ENCODE data around the gene RNF125.
"Not testable (repeated sequence)": the region's sequence is repeated elsewhere in the genome, so short reads cannot be mapped to it uniquely, and the experiment has no call there.

The RNF125 gene

DNA sequence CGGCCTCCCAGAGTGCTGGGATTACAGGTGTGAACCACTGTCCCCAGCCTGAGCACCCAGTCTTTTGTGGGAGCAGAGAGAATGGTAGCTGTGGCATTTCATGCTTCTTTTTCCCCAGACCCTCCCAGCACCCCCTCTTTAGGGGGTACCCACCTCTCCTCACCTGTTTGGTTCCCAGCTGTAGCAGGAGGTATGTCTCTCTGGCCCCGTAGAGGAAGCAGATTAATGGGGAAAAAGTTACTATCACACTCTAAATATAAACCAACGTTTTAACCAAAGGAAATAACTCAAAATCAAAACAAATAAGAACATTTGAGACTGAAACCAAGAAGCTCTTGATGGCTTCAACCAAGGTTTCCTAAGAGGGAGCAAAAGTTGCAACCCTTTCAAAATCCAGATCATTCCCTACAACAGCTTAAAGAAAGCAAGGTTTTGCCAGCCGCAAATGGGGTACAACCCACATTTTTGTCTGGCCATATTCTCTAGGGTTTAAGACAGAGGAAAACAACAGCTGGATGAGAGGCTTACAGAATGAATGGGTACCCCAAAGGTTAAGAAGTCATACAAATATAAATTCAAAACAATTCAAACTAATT, 8.0 kb downstream of the RNF125 start:
- no peak for DNase-seq

DNA sequence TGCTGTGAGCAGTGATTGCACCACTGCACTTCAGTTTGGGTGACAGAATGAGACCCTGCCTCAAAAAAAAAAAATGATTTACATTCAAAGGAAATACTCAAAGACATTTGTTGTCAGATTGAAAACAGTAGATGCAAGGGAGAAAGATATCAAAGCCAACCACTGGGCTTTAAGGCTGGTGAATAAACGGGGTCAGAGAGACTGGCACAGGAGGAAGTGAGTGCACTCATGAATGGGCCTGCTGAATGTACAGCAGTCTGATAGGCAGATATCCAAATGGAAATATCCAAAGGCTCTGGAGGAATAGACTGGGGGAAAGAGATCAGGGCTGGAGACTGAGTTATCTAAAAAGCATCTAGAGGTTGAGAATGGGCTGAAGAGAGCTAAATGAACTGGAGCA, 10.9 kb downstream of the RNF125 start:
- no peak for DNase-seq

DNA sequence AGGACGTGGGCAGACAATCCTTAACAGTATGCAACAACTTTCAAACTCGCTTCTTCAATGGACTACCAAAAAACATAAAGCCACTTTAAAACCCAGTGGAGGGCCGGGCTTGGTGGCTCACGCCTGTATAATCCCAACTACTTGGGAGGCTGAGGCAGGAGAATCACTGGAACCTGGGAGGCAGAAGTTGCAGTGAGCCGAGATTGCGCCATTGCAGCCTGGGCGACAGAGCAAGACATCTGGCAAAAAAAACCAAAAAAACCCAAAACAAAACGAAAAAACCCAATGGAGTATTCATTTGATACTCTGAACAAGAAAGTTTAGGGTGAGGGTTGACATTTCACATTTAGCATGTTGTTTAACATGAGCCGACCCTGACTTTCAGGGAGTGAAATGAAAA, 14.0 kb downstream of the RNF125 start:
- DNase-seq: no peak

DNA sequence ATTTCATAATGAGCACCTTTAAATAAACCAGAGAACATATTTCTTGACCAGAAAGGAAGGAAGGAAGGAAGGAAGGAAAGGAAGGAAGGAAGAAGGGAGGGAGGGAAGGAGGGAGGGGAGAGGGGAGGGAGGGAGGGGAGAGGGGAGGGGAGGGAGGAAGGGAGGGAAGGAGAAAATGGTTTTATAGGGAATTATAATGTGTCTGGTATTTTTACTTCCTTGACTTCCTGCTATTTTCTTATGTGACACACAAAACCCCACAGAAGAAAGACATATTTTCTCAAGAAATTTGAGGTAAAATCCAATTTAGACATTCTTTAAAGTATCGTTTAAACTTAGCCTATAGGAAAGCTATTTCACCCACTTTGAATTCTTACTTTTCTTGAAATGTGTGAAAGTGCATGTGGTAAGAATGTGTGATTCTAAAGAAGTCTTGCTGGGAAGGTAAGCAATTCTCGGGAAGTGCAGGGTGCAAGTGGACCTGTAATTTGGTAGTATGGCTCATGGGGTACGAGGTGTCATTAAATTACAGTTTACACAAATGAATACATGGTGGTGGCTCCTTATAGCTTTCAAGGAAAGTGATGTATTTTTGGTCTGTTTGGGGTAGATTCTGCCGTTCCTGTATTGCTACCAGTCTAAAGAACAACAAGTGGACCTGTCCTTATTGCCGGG, 18.0 kb downstream of the RNF125 start:
- no peak for DNase-seq

DNA sequence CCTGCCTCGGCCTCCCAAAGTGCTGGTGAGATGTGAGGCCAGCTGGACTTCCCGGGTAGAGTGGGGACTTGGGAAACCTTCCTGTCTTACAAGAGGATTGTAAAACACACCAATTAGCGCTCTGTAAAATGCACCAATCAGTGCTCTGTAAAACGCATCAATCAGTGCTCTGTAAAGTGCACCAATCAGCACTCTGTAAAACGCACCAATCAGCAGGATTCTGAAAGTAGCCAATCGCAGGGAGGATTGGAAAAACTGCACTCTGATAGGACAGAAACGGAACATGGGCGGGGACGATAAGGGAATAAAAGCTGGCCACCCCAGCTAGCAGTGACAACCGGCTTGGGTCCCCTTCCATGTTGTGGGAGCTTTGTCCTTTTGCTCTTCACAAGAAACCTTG, 19.0 kb downstream of the RNF125 start:
- DNase-seq: no peak

DNA sequence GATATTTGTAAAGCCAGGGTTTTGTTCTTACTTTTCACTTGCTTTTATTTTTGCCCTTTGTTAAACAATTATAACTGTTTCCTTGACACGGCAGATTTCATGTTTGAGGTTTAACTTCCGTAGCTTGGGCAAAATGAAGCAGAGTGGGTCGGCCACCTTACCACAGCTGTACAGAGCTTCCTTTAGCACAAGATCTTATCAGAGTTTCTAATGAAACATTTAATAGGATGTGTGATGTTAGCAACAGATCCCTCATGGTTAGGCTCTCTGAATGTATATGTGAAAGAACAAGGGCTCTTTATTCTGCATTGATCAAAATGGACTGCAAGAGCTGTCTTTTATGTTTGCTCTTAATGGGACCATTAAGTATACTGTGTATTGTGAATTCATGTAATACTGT, 22.3 kb downstream of the RNF125 start:
- DNase-seq: peak; percentile 42

DNA sequence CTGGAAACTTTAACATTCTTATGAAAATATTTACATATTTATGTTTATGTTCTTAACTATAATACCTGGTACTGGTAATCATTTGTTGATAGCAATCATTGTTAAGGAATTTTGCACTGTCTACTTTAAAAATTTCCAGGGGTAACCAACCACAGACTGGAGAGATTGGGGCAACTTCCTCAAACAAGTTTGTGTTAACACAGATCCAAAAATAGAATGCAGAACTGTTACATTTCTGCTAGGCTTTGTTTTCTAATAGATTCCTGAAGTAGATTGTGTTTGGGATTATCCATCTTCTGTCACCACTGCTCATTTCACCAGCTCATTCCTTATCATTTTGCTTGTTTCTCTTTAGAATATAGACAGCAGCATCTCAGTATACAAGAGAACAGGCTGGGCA, 23.7 kb downstream of the RNF125 start:
- DNase-seq: no peak

DNA sequence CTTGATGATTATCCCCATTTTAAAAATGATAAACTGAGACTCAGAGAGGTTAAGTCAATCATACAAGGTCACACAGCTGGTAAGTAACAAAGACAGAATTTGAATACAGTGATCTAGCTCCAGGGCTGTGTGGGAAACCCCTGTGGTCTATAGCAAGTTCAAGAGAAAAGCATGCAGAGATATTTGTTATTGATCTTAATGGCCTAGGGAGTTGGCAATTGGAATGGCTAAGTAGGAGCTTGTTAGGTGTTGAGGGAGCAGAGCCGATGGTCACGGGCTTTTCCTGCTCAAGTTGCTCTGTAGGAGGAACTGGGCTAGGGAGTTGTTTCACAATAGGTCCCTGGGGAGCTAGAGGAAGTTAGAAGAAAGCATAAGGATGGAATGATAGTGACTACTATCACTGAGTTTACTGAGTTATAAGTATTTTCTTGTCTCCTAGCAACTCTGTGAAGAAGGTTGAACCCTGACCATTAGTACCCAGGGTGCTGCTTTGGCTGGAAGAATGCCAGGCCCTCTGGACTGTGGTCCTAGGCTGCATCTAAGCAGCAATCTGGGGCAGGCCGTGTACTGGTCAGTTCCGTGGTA, 30.0 kb downstream of the RNF125 start:
- DNase-seq: peak; percentile 12

DNA sequence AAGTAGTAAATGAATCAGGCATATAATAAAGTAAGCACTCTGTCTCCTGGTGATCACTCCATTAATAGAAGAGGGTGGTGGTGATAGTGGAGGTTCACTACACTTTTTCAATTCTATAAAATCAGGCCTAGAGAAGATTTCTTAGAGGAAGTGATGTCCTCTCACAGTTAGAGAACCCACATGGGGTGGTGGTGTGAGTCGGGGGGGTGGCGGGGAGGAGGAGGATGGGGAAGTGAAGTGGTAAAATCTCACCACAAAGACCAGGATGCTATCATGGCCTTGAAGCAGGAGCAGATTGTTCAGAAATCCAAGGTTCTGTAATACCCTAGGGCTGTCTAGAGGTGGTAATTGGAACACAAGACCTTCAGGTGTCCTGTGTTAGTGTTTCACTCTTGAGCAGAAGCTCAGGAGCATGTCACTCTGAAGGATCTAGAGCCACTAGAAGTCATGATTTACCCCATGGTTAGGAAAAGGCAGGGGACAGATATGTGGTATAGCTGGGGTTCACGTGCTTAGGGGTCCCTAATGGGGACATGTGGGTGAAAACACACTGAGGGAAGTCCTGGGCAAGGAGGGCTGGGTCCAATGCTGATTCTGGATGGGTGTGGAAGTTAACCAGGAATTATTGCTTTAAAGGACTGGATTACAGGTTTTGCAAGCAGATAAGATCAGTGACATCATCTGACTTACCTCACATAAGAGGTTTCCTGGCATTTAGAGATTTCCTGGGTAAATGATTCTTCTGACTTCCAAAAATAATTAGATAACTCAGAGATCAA, 31.0 kb downstream of the RNF125 start:
- peak; percentile 60 for DNase-seq

DNA sequence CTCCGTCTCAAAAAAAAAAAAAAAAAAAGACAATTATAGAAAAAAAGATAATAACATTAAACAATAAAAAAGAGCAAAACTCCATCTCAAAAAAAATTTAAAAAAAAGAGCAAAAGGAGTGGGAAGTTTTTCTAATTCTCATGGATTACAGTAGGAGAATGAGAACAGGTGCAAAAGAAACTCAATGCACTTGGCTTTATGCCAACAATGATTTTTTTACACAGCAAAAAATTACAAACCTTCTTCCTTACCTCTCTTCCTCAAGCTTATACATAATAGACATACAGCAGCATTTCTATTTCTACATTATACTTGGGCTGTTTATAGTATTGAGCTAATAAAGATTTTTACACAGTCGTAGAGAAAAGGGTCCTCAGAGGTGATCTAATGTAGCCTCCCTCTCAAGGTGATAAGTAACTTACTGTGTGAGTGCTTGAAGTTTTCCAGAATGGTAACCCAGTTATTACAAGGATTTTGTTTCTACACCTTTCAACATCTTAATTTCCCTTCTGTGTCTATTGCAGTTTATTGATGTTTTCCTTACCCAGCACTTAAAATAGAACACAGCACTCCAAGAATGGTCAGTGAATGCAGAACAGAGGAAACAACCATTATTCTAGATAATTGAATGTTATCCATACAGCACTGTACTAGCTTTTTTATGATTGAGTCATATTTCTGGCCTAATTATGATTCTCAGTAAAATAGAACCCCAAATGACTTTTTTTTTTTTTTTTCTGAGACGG, 38.2 kb downstream of the RNF125 start:
- no peak for DNase-seq

DNA sequence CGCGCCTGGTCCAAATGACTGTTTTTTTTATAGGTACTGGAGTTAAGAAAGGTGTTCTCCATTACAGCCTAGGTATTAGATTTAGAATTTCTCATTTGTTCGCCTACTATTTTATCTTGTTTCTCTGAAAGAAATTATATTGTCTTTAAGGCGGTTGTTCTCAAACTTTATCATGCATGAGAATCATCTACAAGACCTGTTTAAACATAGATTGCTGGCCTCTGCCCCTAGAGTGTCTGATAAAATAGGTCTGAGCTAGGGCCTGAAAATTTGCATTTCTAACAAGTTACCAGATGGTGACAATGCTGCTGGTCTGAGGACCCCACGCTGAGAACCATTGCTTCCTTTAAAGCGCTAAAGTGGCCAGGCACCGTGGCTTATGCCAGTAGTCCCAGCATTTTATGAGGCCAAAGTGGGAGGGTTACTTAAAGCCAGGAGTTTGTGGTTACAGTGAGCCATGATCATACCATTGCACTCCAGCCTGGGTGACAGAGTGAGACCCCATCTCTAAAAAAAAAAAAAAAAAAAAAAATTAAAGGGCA, 39.1 kb downstream of the RNF125 start:
- DNase-seq: no peak

DNA sequence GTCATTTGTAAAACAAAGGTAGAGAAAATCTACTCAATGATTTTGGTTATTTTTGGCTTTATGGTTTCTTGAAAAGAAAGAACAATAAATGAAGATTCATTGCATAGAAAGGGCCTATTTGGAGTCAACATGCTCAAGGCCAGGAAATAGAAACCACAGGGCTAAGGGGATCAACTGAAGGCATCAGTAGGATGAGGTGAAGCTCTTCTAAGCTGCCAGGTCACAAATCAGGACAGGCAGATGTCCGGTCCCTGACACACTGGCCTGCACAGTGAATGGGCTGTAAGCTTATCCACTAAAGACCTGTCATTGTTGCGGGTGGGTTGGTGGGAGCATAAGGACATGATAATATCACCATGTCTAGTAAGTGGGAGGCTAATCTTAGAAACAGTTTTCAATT, 41.4 kb downstream of the RNF125 start:
- DNase-seq: no peak

DNA sequence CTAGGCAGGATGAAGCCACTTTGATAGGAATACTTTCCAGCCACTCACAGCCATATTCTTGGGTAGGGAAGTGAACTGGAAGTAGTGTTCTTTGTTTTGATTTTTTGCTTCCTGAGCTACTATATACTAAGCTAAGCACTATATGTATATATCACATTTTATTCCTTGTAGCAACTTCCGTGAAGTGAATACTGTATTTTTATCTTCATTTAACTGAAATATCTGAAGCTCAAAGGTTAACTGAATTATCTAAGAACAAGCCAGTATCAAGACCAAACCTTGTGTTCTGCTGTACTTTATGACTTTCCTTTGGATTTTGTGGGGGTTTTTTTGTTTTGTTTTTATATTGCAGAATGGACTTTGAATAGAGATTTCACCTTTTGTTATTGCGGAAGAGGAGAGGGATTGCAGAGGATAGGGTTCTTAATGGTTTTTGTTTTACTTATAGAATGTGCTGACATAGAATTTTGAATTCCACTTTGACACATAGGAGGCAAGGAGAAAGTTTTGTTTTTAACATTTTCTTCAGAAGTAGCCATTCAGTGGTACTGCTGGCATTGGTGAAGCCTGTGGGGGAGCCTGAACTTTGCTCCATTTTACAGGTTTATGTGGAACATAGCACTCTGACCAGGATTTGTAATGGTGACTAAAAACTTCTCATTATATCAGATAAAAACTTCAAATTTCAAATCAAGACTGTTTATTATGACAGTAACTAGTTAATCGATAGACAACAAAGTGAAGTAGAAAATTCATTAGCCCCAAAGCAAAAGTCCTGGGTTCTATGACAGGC, 48.9 kb downstream of the RNF125 start:
- DNase-seq: no peak

DNA sequence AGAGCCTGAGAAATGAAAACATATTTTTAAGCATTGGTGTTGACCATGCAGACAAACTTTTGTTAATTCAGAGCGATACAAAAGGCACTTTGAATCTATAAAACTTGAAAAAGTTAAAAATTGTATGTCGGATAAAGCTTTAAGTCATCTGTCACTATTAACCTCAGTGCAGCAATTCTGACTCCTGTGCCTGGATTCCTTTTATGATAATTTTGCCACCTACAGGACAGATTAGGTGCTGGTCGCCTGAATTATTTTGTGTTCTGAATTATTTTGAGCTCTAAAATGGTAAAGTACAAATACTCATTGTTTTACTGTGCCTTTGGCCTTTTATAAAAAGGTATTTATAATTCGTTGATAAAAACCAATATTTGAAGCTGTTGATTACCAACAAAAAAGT, 53.7 kb downstream of the RNF125 start:
- DNase-seq: no peak

DNA sequence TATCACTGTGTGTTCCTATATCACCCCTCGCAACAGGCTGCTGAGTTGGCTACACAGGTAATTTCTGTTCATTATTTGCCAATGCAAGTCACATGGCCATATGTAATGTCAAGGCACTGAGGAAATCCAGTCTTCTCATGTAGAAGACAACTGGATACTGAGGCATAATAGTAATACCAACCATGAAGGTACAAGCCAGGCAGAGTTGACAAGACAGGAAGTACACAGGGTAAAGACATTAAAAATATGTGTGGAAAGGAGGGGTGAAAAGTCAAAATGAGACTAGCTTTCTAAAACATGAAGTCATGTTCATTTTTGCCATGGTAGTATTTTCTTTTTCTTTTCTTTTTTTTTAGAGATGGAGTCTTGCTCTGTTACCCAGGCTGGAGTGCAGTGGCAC, 55.6 kb downstream of the RNF125 start:
- DNase-seq: no peak

DNA sequence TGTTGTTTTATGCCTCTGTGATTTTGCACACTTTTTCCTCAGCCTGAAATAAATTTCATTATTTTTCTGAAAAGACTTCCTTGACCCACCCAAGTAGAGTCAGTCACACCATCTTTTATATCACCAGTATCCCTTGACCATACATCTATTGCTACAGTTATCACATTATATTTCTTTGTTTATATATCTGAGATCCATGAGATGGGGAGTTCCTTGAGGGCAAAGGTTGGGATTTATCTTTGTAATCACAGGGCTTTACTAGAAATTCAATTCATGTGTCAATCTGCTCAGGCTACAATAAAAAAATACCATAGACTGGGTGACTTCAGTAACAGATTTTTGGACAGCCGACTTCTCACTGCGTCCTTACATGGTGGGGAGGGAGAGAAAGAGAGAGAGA, 60.2 kb downstream of the RNF125 start:
- no peak for DNase-seq

DNA sequence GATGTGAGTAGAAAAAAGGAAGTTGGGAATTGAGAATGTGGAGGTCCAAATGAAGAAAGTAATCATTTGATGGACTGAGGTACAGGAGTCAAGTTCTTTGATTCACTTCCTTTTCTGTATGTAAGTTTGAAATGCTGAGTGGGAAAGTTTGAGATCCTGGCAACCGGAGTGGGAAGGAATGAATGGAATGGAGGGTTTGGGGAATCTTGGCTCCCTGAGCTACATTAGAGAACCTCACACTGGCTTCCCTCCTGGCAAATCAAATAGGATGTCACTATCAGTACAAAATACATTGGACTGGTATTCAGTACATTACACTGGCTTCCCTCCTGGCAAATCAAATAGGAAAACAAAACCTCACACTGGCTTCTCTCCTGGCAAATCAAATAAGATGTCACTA, 63.3 kb downstream of the RNF125 start:
- DNase-seq: no peak

DNA sequence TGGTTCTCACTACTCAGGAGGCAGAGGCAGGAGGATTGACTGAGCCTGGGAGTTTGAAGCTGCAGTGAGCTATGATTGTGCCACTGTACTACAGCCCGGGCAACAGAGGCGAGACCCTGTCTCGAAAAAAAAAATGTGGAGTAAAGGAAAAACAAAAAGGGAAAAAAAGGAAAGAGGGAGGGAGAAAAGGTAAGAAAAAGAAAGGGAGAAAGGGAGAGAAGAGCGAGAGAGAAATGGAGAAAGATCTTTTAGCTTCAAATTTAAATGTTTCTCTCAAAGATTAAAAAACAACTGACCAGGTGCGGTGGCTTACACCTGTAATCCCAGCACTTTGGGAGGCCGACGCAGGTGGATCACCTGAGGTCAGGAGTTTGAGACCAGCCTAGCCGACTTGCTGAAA, 65.2 kb downstream of the RNF125 start:
- DNase-seq: no peak

DNA sequence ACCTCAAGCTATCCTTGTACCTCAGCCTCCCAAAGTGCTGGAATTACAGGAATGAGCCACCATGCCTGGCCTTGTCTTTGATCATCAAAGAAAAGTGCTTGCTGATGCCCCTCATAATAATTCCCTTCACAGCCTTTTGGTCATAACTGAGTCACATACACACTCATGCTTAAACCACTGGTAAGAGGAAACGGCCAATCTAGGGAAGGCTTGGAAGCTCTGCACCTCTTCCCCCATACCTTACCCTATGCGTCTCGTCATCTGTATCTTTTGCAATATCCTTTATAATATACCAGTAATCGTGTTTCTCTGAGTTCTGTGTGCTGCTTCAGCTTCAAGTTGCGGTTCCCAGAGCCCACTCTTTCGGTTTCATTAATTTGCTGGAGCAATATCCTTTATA, 68.3 kb downstream of the RNF125 start:
- peak; percentile 15 for DNase-seq

DNA sequence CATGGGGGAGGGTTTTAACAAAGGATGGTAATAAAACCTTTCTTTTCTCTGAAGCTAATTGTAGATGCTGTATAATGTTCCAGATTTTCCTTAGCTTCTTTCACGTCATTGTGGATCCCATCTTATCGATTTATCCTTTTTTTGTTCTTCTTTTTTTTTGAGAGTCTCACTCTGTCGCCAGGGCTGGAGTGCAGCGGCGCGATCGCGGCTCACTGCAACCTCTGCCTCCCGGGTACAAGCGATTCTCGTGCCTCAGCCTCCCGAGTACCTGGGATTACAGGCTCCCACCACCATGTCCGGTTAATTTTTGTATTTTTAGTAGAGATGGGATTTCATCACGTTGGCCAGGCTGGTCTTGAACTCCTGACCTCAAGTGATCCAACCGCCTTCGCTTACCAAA, 72.2 kb downstream of the RNF125 start:
- DNase-seq: not testable (repeated sequence)

DNA sequence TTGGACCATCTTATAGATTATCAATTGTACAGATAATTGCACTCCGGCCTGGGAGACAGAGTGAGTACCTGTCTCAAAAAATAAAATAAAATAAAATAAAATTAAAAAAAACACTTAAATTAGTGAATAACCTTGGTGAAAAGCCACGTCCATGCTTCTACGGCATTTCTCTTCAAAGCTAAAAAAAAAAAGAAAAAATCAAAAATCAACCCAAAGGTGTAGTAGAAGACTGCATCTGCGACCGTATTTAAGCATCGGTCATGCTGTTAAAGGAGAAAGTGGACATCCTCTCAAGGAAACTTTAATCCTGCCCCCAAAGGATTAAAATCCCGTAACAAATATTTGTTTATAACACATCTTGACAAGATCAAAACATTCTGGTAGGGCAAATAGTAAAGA, 72.7 kb downstream of the RNF125 start:
- no peak for DNase-seq
